OCI-LY1 (cell line): ENCODE results near the gene ZBTB33.

ENCODE experiments used
- H2AFZ ChIP-seq: fragments of 200-600 bp; sonication (generic), shearing (Covaris generic); 2 replicates; pipeline ENCODE4 v1.6.0; 2014; ENCODE audit warnings: antibody characterized with exemption, mild to moderate bottlenecking, low read length
- H3F3A ChIP-seq: fragments of 200-600 bp; sonication (generic), shearing (Covaris generic); 2 replicates; pipeline ENCODE4 v1.6.0; 2014; ENCODE audit warnings: mild to moderate bottlenecking, antibody characterized with exemption, low read length, moderate library complexity; ENCODE audit not compliant: insufficient read depth
- H3K27ac ChIP-seq: fragments of 200-600 bp; sonication (generic); 2 replicates; pipeline ENCODE4 v1.5.1; 2014; ENCODE audit warnings: low read length, mixed run types, mild to moderate bottlenecking, low read depth; ENCODE audit not compliant: poor library complexity, severe bottlenecking
- H3K27me3 ChIP-seq: fragments of 200-600 bp; sonication (generic); 2 replicates; pipeline ENCODE4 v1.6.0; 2014; ENCODE audit warnings: antibody characterized with exemption, mild to moderate bottlenecking, low read length, moderate library complexity; ENCODE audit not compliant: insufficient read depth
- H3K36me3 ChIP-seq: fragments of 200-600 bp; sonication (generic); 2 replicates; pipeline ENCODE4 v1.6.1; 2014; ENCODE audit warnings: mild to moderate bottlenecking, antibody characterized with exemption, low read length, moderate library complexity, mixed read lengths; ENCODE audit not compliant: insufficient read depth
- H3K4me1 ChIP-seq: fragments of 200-600 bp; sonication (generic); 2 replicates; pipeline ENCODE4 v1.5.1; 2014; ENCODE audit warnings: mild to moderate bottlenecking, low read length, moderate library complexity; ENCODE audit not compliant: insufficient read depth, severe bottlenecking
- H3K4me2 ChIP-seq: fragments of 200-600 bp; sonication (generic), shearing (Covaris generic); 2 replicates; pipeline ENCODE4 v1.6.1; 2014; ENCODE audit warnings: low read length
- H3K4me3 ChIP-seq: fragments of 200-600 bp; sonication (generic); 2 replicates; pipeline ENCODE4 v1.5.1; 2014; ENCODE audit warnings: low read length, low read depth, mild to moderate bottlenecking, mixed read lengths; ENCODE audit not compliant: poor library complexity, severe bottlenecking
- H3K79me2 ChIP-seq: fragments of 200-600 bp; shearing (Covaris generic); 2 replicates; pipeline ENCODE4 v1.6.1; 2016; ENCODE audit warnings: mixed run types, low read length, mixed read lengths; ENCODE audit not compliant: insufficient read depth
- H3K9ac ChIP-seq: fragments of 200-600 bp; sonication (generic), shearing (Covaris generic); 2 replicates; pipeline ENCODE4 v1.6.1; 2014; ENCODE audit warnings: mild to moderate bottlenecking, low read length, mixed read lengths
- H3K9me2 ChIP-seq: fragments of 200-600 bp; sonication (generic), shearing (Covaris generic); 2 replicates; pipeline ENCODE4 v1.6.1; 2014; ENCODE audit warnings: low read depth, mild to moderate bottlenecking, low read length, mixed read lengths
- H3K9me3 ChIP-seq: fragments of 200-600 bp; shearing (Covaris generic); 2 replicates; pipeline ENCODE4 v1.6.1; 2014; ENCODE audit warnings: low read length, mixed read lengths
- H4K20me1 ChIP-seq: fragments of 200-600 bp; sonication (generic), shearing (Covaris generic); 2 replicates; pipeline ENCODE4 v1.6.0; 2016; ENCODE audit warnings: mild to moderate bottlenecking, low read length; ENCODE audit not compliant: insufficient read depth
- CTCF ChIP-seq: fragments of 200-600 bp; sonication (generic), shearing (Covaris generic); IDR thresholded peaks from 2 replicates; pipeline ENCODE4 v1.5.1; 2017; ENCODE audit warnings: mild to moderate bottlenecking, antibody characterized with exemption, low read length, moderate library complexity, mixed read lengths
- EZH2 ChIP-seq: fragments of 200-600 bp; sonication (generic), shearing (Covaris generic); IDR thresholded peaks from 2 replicates; pipeline ENCODE4 v1.8.0; 2017; ENCODE audit warnings: borderline replicate concordance, mixed run types, mild to moderate bottlenecking, antibody characterized with exemption, low read length, moderate library complexity, mixed read lengths

The ZBTB33 gene

GRCh38 chrX:120244395-120244734 lies 6.2 kb upstream of the ZBTB33 start:
- H3K27ac ChIP-seq: no peak overlapping the region
- peak overlapping the region; percentile 74 for H3K4me2 ChIP-seq
- H3K27me3 ChIP-seq: no peaks in the 10 kb centered on the region
- no peaks in the 10 kb centered on the region for H3K36me3 ChIP-seq
- H3K9me3 ChIP-seq: no peaks in the 10 kb centered on the region
- H3K4me1 ChIP-seq: peaks cover 16% of the 10 kb centered on the region
- peaks cover 6% of the 10 kb centered on the region; the same call in 1 of the 2 replicates for H3K79me2 ChIP-seq
- H3K9ac ChIP-seq: peak overlapping the region; percentile 78
- H3K4me3 ChIP-seq: peak overlapping the region; percentile 88
- no peaks in the 10 kb centered on the region for H3F3A ChIP-seq
- H2AFZ ChIP-seq: no peak overlapping the region
- TF ChIP-seq EZH2 (no peak), CTCF (no peak)
- no peaks in the 10 kb centered on the region for H3K9me2 ChIP-seq
- no peaks in the 10 kb centered on the region for H4K20me1 ChIP-seq

GRCh38 chrX:120244735-120245498 lies 5.7 kb upstream of the ZBTB33 start:
- Histone ChIP-seq H3K9me3 (no peaks in the 10 kb centered on the region), H3K4me3 (peak overlapping the region; percentile 88), H3K36me3 (no peaks in the 10 kb centered on the region), H4K20me1 (no peaks in the 10 kb centered on the region), H3K27ac (peak overlapping the region; percentile 6), H3F3A (no peaks in the 10 kb centered on the region), H3K27me3 (no peaks in the 10 kb centered on the region), H2AFZ (peak overlapping the region; percentile 94; the same call in 1 of the 2 replicates), H3K4me1 (peaks cover 17% of the 10 kb centered on the region), H3K79me2 (peaks cover 6% of the 10 kb centered on the region; the same call in 1 of the 2 replicates), H3K9me2 (no peaks in the 10 kb centered on the region), H3K9ac (peak overlapping the region; percentile 78), H3K4me2 (peak overlapping the region; percentile 74)
- no peak for TF ChIP-seq CTCF
- no peak for TF ChIP-seq EZH2

GRCh38 chrX:120251471-120252011 lies 929 bp downstream of the ZBTB33 start:
- Histone ChIP-seq H3K4me2 (peak overlapping the region; percentile 93), H4K20me1 (no peaks in the 10 kb centered on the region), H3K9ac (peak overlapping the region; percentile 93), H3K36me3 (peaks cover 35% of the 10 kb centered on the region), H3F3A (no peaks in the 10 kb centered on the region), H3K79me2 (peaks cover 21% of the 10 kb centered on the region), H3K9me2 (no peaks in the 10 kb centered on the region), H3K4me3 (peak overlapping the region; percentile 95), H2AFZ (no peak overlapping the region), H3K27me3 (no peaks in the 10 kb centered on the region), H3K9me3 (no peaks in the 10 kb centered on the region), H3K4me1 (peaks cover 10% of the 10 kb centered on the region), H3K27ac (peak overlapping the region; percentile 76)
- no peak for TF ChIP-seq EZH2
- TF ChIP-seq CTCF: no peak
